Fibroblast of skin of left biceps (primary cell): ENCODE data around the gene CAPS2.

Source experiments
- DNase-seq, 2 experiments: peaks; one replicate each; pipeline ENCODE4 v3.0.0-alpha.2; 2013; ENCODE audit warnings: low read depth in 2 of 2

The CAPS2 gene

GRCh38 chr12:75305412-75306332 lies 24.5 kb downstream of the CAPS2 start:
- no peak for DNase-seq

DNA sequence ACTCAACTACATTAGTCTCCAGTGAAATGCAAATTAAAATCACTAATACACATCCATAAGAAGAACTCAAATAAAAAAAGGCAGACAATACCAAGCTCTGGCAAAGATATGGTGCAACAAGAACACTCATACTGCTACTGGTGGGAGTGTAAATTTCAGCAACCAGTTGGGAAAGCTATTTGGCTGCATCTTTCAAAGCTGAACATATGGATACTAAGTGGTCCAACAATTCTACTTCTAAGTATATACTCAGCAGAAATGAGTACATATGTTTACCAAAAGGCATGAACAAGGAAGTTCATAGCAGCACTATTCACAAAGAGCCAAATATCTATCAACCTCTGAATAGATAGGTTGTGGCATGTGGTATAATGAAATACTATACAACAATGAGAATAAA lies 27.3 kb downstream of the CAPS2 start:
- DNase-seq, result no peak

GRCh38 chr12:75302225-75302624 lies 27.9 kb downstream of the CAPS2 start:
- no peak for DNase-seq

GRCh38 chr12:75294797-75295196 lies 35.3 kb downstream of the CAPS2 start:
- no peak for DNase-seq

DNA sequence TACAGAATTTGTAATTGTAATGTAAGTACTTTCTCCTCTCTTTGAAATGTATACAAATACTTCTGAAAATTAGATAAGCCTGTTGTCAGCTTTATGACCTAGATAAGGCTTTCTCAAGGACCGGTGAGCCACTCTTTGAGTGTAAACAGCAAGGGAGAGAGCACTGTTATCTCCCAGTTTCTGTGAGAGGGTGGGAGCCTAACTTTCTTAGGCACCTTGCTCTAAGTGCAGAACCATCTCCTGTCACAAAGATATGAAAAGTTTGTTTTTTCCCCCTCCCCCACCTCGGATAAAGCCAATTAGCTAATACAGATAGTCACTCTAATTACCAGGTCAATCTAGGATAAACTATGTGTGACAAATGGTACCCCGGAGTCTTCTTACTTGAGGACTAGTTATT lies 35.8 kb downstream of the CAPS2 start:
- no peak for DNase-seq

DNA sequence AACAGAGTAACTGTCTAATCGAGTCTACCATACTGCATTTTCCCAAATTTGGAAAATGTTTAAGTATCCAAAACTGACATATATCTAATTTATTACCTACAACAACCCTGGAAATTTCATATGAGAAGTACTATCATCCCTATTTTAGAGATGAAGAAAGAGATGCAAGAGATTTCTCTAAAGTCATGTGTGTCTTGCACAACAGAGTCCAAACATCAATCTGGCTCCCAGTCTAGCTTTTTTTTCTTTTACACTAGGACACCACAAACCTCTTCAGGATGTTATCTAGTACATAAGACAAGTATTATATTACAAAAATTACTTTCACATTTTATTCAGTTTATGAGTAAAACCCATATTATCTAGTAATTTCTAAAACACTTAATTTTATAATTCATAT lies 39.1 kb downstream of the CAPS2 start:
- no peak for DNase-seq

- DNase-seq, result no peak
These were observed 40.4 kb downstream of the CAPS2 start for GRCh38 chr12:75289753-75290152.

DNA sequence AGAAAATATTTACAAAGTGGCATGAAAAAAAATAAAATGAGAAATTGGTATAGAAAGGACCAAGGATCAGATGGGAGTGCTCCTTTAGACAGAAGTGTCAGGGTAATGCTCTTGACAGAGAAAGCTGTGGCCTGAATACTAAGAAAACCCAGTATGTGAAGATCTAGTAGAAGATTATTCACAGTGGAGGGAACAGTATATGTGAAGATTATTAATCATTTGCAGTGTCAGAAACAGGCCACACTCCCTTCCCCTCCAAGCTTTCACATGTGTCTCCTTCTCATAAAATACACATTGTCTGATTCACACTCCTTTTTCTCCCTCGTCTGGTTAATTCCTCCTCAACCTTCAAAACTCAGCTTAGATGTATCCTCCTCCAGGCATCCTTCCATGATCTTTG lies 41.3 kb downstream of the CAPS2 start:
- DNase-seq, result no peak

- DNase-seq, result no peak
These were observed 54.4 kb downstream of the CAPS2 start for GRCh38 chr12:75275702-75276101.

DNA sequence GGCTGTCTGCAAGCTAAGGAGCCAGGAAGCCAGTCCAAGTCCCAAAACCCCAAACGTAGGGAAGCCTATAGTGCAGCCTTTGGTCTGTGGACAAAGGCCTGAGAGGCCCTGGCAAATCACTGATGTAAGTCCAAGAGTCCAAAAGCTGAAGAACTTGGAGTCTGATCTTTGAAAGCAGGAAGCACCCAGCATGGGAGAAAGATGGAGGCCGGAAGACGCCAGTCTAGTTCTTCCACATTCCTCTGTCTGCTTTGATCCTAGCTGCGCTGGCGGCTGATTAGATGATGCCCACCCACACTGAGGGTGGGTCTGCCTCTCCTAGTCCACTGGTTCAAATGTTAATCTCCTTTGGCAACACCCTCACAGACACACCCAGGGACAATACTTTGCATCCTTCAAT lies 58.5 kb downstream of the CAPS2 start:
- no peak for DNase-seq

GRCh38 chr12:75270157-75270556 lies 60.0 kb downstream of the CAPS2 start:
- no peak for DNase-seq

GRCh38 chr12:75269209-75269608 lies 60.9 kb downstream of the CAPS2 start:
- no peak for DNase-seq

GRCh38 chr12:75260316-75260715 lies 69.8 kb downstream of the CAPS2 start:
- no peak for DNase-seq

DNA sequence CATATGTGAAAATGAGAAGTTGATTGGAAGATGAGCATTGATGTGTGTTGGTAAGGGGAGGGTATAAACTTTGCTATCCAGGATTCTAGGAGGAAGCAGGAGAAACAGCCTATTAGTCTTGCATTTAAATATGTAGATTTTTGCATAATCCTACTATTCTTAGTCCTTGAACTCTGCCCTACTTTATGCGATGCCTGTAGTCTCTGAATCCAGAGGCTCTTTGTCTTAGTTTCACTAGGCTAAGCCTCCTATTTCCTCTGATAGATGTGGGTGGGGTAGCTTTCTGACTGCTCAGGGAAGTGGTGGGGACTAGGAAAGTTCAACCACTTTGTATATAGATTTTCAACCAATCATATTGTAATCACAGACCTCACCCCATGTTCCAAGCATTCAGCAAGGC lies 71.0 kb downstream of the CAPS2 start:
- DNase-seq, result no peak

GRCh38 chr12:75257510-75257909 lies 72.6 kb downstream of the CAPS2 start:
- DNase-seq, result no peak

- no peak for DNase-seq
These were observed 85.0 kb downstream of the CAPS2 start for GRCh38 chr12:75245108-75245507.

DNA sequence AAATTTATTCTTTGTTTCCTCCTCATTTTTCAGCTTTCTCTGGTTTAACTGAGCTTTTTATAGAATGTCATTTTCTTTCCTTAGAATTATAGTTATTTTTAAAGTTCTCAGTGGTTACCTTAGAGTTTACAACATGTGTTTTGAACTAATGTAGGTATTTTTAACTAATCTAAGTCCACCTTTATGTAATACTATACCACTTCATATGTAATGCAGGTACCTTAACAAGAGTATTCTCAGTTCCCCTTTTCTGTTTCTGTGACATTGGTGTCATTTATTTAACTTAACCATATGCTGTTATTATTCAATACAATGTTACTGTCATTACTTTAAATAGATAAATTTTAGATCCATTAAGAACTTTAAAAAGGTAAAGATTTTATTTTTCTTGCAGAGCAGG lies 90.1 kb downstream of the CAPS2 start:
- DNase-seq, result no peak

GRCh38 chr12:75236206-75236605 lies 93.9 kb downstream of the CAPS2 start:
- no peak for DNase-seq

DNA sequence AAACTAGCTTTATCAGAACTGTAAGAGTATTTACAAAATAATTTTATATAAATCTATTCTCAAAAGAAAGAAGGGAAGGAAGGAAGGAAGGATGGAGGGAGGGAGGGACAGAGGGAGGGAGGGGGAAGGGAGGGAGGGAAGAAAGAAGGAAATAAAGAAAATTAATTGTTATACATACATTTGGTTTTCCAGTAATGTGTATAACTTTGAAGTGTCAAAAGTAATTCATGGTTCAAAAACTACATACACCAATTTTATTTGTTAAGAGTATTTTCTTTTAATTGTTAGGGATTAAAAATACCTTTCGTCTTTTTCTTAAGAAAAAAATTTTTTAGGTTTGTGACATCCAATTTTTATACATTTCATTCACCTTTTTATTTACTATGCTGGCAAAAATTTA lies 103.0 kb downstream of the CAPS2 start:
- DNase-seq, result no peak
